K562 (cell line): ENCODE data around the gene DUSP9. TPM values are rescaled to one million over a fixed set of nuclear protein-coding genes. Genes with fewer than 3 reads are reported as not detected.

ENCODE experiments used
- ADNP ChIP-seq: fragments of 200-800 bp; sonication (Bioruptor generic); IDR thresholded peaks from 2 replicates; pipeline ENCODE4 v1.6.1; 2016; ENCODE audit warnings: missing genetic modification characterization, missing compliant biosample characterization
- GATAD2B ChIP-seq: fragments of 450-650 bp; IDR thresholded peaks from 2 replicates; pipeline ENCODE4 v1.6.1; 2017; ENCODE audit warnings: mild to moderate bottlenecking, borderline replicate concordance
- KDM2B ChIP-seq: fragments of 250-450 bp; sonication (Bioruptor Pico); IDR thresholded peaks from 2 replicates; pipeline ENCODE4 v1.8.0; 2021; ENCODE audit warnings: mild to moderate bottlenecking, moderate library complexity
- KDM5B ChIP-seq: fragments of 200-600 bp; sonication (generic); IDR thresholded peaks from 2 replicates; pipeline ENCODE4 v1.6.1; 2012; ENCODE audit warnings: low read depth, mild to moderate bottlenecking, moderate library complexity, low read length, control low read depth, inconsistent platforms; ENCODE audit not compliant: insufficient replicate concordance
- L3MBTL2 ChIP-seq: fragments of 450-650 bp; IDR thresholded peaks from 2 replicates; pipeline ENCODE4 v1.6.1; 2016; ENCODE audit warnings: mild to moderate bottlenecking, moderate library complexity
- NONO ChIP-seq, 2 experiments: fragments of 200-400 bp in 1 of 2; fragments of 450-650 bp in 1 of 2; formaldehyde crosslinking in 1 of 2; IDR thresholded peaks; 2 replicates each; pipeline ENCODE4 v1.6.1; 2017; ENCODE audit warnings: low read depth in 2 of 2, mild to moderate bottlenecking in 2 of 2, moderate library complexity in 2 of 2, low read length in 1 of 2
- NR3C1 ChIP-seq: sonication (generic); formaldehyde crosslinking; IDR thresholded peaks from 2 replicates; pipeline ENCODE4 v1.8.1; 2022; ENCODE audit warnings: missing genetic modification reagents
- NRF1 ChIP-seq, 2 experiments: fragments of 450-650 bp; IDR thresholded peaks in 1 of 2; conservative IDR thresholded peaks in 1 of 2; 2 replicates each; pipeline ENCODE4 v1.6.1; 2014; ENCODE audit warnings: mild to moderate bottlenecking in 2 of 2
- PHB2 ChIP-seq: fragments of 450-650 bp; IDR thresholded peaks from 2 replicates; pipeline ENCODE4 v1.6.1; 2017; ENCODE audit warnings: low read depth
- RB1 ChIP-seq: fragments of 450-650 bp; IDR thresholded peaks from 2 replicates; pipeline ENCODE4 v1.6.1; 2017; ENCODE audit warnings: low read depth, mild to moderate bottlenecking
- RBFOX2 ChIP-seq: fragments of 200-400 bp; formaldehyde crosslinking; IDR thresholded peaks from 2 replicates; pipeline ENCODE4 v1.6.1; 2017; ENCODE audit warnings: low read depth, mild to moderate bottlenecking, low read length, moderate library complexity
- SAP30 ChIP-seq: fragments of 200-600 bp; sonication (generic); IDR thresholded peaks from 2 replicates; pipeline ENCODE4 v1.6.1; 2012; ENCODE audit warnings: borderline replicate concordance, low read depth, mild to moderate bottlenecking, moderate library complexity, low read length, control low read depth, inconsistent platforms; ENCODE audit not compliant: insufficient read depth, poor library complexity, severe bottlenecking
- TAF1 ChIP-seq: IDR thresholded peaks from 2 replicates; pipeline ENCODE4 v1.6.1; 2011; ENCODE audit warnings: mild to moderate bottlenecking, low read length, moderate library complexity; ENCODE audit not compliant: insufficient read depth, control insufficient read depth, severe bottlenecking; ENCODE audit errors: extremely low read depth
- TARDBP ChIP-seq: fragments of 450-650 bp; IDR thresholded peaks from 2 replicates; pipeline ENCODE4 v1.6.1; 2016
- ZNF134 ChIP-seq: fragments of 250-450 bp; sonication (Bioruptor Pico); conservative IDR thresholded peaks from 2 replicates; pipeline ENCODE4 v1.4.0; 2020
- ZNF146 ChIP-seq: IDR thresholded peaks from one replicate; pipeline ENCODE4 v1.6.1; 2018; ENCODE audit warnings: missing compliant biosample characterization; ENCODE audit not compliant: unreplicated experiment
- ZNF232 ChIP-seq: sonication (generic); formaldehyde crosslinking; IDR thresholded peaks from 2 replicates; pipeline ENCODE4 v1.8.0; 2022; ENCODE audit warnings: mild to moderate bottlenecking, missing genetic modification reagents
- ZNF639 ChIP-seq, 2 experiments: fragments of 200-800 bp in 1 of 2; sonication (Bioruptor generic) in 1 of 2; sonication (generic) in 1 of 2; formaldehyde crosslinking in 1 of 2; IDR thresholded peaks in 1 of 2; conservative IDR thresholded peaks in 1 of 2; 2 replicates each; pipeline versions ENCODE4 v1.5.0 to v1.6.1; 2016 to 2020; ENCODE audit warnings: missing compliant biosample characterization in 1 of 2, missing genetic modification characterization in 1 of 2, missing genetic modification reagents in 1 of 2
- polyA plus RNA-seq, 8 experiments: library from polyadenylated mRNA; depleted of rRNA in 4 of 8; stranded (reverse) in 5 of 8; unstranded in 3 of 8; fragments of >200 nt; fragmentation: Nextera tagmentation in 2 of 8; fragmentation: Illumina TruSeq in 1 of 8; extraction: Ambion mirVana in 2 of 8; extraction: Trizol in 1 of 8; gene quantifications; 2 replicates each; pipeline versions ENCODE4 v1.2.1 to v1.2.3, GENCODE V29; 2011 to 2014; ENCODE audit warnings: inconsistent platforms in 1 of 8, missing spikeins in 1 of 8
- total RNA-seq, 7 experiments: library from RNA; depleted of rRNA in 6 of 7; stranded (reverse); fragments of >200 nt in 6 of 7; fragmentation: Illumina TruSeq in 2 of 7; extraction: Trizol in 2 of 7; gene quantifications; 2 replicates each; pipeline versions ENCODE4 v1.2.1 to v1.2.3, GENCODE V29; 2011 to 2021; ENCODE audit warnings: low replicate concordance in 1 of 7
- TF ChIP-seq, protein P1 (sequence below): fragments of 250-450 bp; sonication (Bioruptor Pico); IDR thresholded peaks from 2 replicates; pipeline ENCODE4 v1.9.0; 2021; ENCODE audit warnings: mild to moderate bottlenecking, inconsistent platforms
- TF ChIP-seq, protein P2 (sequence below): fragments of 450-650 bp; IDR thresholded peaks from 2 replicates; pipeline ENCODE4 v1.6.1; 2014; ENCODE audit warnings: low read depth, mild to moderate bottlenecking, moderate library complexity, borderline replicate concordance
- TF ChIP-seq, protein P3 (sequence below): fragments of 250-450 bp; sonication (Bioruptor Pico); IDR thresholded peaks from 2 replicates; pipeline ENCODE4 v1.4.0; 2020

Gene DUSP9
- total and polyA plus RNA-seq, 9 of the 15 experiments (the other 6 are each of a cell fraction or from before 2014, with no cell fraction given): 0.11 to 14.1 (median 5.5) TPM

GRCh38 chrX:153598541-153599191 is 48.3 kb upstream of the DUSP9 start, which contains the start of gene CCNQ (continued):
- TF ChIP-seq, protein P1, sequence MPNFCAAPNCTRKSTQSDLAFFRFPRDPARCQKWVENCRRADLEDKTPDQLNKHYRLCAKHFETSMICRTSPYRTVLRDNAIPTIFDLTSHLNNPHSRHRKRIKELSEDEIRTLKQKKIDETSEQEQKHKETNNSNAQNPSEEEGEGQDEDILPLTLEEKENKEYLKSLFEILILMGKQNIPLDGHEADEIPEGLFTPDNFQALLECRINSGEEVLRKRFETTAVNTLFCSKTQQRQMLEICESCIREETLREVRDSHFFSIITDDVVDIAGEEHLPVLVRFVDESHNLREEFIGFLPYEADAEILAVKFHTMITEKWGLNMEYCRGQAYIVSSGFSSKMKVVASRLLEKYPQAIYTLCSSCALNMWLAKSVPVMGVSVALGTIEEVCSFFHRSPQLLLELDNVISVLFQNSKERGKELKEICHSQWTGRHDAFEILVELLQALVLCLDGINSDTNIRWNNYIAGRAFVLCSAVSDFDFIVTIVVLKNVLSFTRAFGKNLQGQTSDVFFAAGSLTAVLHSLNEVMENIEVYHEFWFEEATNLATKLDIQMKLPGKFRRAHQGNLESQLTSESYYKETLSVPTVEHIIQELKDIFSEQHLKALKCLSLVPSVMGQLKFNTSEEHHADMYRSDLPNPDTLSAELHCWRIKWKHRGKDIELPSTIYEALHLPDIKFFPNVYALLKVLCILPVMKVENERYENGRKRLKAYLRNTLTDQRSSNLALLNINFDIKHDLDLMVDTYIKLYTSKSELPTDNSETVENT (CRISPR knock-in tag): 0 out of 2 replicates have a peak, but pooled peaks have one; percentile 11
- TF ChIP-seq NONO (IDR thresholded peaks at IDR 0.05; ENCODE audit: low read depth in 2 of 2, low read length in 1 of 2): peak in 1 of 2 experiments; percentile 70; a peak in 2 of 4 replicates
- no peak for TF ChIP-seq ZNF146 (CRISPR knock-in tag)
- TF ChIP-seq TARDBP: no peak
- peak; percentile 37 for TF ChIP-seq TAF1
- TF ChIP-seq ADNP (tag): no peak
- peak; percentile 6 for TF ChIP-seq KDM5B
- TF ChIP-seq ZNF232 (CRISPR knock-in tag): no peak
- TF ChIP-seq GATAD2B: 0 out of 2 replicates have a peak, but pooled peaks have one; percentile 18
- TF ChIP-seq NR3C1 (CRISPR knock-in tag): 0 out of 2 replicates have a peak, but pooled peaks have one; percentile 41
- TF ChIP-seq, protein P2, sequence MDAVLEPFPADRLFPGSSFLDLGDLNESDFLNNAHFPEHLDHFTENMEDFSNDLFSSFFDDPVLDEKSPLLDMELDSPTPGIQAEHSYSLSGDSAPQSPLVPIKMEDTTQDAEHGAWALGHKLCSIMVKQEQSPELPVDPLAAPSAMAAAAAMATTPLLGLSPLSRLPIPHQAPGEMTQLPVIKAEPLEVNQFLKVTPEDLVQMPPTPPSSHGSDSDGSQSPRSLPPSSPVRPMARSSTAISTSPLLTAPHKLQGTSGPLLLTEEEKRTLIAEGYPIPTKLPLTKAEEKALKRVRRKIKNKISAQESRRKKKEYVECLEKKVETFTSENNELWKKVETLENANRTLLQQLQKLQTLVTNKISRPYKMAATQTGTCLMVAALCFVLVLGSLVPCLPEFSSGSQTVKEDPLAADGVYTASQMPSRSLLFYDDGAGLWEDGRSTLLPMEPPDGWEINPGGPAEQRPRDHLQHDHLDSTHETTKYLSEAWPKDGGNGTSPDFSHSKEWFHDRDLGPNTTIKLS: peak; percentile 67; the same call in 1 of the 2 replicates
- TF ChIP-seq KDM2B (CRISPR knock-in tag): peak; percentile 21; the same call in 1 of the 2 replicates
- TF ChIP-seq ZNF134 (CRISPR knock-in tag): no peak
- TF ChIP-seq, protein P3, sequence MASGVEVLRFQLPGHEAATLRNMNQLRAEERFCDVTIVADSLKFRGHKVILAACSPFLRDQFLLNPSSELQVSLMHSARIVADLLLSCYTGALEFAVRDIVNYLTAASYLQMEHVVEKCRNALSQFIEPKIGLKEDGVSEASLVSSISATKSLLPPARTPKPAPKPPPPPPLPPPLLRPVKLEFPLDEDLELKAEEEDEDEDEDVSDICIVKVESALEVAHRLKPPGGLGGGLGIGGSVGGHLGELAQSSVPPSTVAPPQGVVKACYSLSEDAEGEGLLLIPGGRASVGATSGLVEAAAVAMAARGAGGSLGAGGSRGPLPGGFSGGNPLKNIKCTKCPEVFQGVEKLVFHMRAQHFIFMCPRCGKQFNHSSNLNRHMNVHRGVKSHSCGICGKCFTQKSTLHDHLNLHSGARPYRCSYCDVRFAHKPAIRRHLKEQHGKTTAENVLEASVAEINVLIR: no peak
- TF ChIP-seq NRF1 (conservative IDR thresholded peaks at IDR 0.05 in 1 of 2, IDR thresholded peaks at IDR 0.05 in 1 of 2): peak; percentile 73 to 78
- peak; percentile 54 for TF ChIP-seq SAP30
- TF ChIP-seq ZNF639 (CRISPR knock-in tag; conservative IDR thresholded peaks at IDR 0.05 in 1 of 2, IDR thresholded peaks at IDR 0.05 in 1 of 2): peak in 1 of 2 experiments; percentile 82; a peak in 2 of 4 replicates
- TF ChIP-seq RBFOX2: peak; percentile 70
- TF ChIP-seq L3MBTL2: peak; percentile 26; the same call in 1 of the 2 replicates
- no peak for TF ChIP-seq PHB2
- TF ChIP-seq RB1: peak; percentile 36; the same call in 1 of the 2 replicates
